Germinal center (tissue), 1 donor: Measurements from ENCODE around the gene CFAP20DC.

Experiments used
- DNase-seq: peaks from one replicate; pipeline ENCODE4 v3.0.0; 2012; ENCODE audit warnings: mixed read lengths, low spot score

The CFAP20DC gene

DNA sequence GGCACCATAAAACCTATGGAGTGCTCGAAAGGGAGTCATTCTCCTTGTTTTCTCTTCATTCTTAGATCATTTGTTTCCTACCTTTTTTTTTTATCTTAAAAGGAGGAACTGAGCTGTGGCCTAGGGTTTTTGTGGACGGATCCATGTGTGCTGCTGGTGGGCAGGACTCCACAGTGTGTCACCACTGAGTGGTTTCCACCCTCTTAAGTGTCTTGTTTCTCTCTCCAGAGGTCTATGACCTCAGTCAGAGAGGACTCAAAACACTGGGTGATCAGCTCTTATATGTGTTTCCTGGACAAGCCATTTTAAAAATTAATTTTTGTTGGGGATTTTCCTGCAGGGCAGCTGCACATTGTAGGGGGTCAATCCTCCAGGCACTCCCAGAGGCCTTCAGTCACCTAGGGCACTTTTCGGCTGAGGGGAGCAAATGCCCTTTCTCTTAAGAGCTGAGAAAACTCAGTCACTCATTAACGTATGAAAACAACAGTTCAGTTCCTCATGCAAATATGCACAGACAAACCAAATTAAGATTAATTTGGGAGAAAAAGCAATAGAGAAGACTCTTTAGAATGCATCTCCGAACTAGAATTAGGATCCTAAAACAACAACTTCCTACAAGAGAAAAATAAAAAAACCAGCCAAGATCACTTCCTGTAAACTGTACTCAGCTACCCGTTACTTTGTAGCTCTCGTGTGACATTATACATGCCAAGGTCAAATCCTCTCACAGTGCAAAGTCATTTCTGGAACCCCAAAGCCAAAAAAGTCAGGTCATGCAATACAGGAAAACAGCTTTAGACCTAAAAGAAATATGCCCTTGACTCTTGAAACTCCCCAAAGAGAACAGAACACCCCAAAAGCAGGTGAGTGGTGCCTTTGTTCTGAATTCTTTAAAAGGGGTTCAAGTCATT, 355.6 kb downstream of the CFAP20DC start:
- DNase-seq, result no peak

- DNase-seq, result no peak
Observed at GRCh38 chr3:58692484-58692883, 357.3 kb downstream of the CFAP20DC start.
